Measurements from ENCODE around the gene KCNQ1. TPM values are rescaled to one million over a fixed set of nuclear protein-coding genes. Genes with fewer than 3 reads are reported as not detected.

The KCNQ1 gene
- total and polyA plus RNA-seq, 2 donors (not counting 1 experiment from before 2014, with no cell fraction given): 21.5 to 28.8 TPM

GRCh38 chr11:2831781-2832532 is 387.1 kb downstream of the KCNQ1 start:
- no peak overlapping the region for H3K9ac ChIP-seq (ENCODE audit: low read length)
- H3K4me3 Mint-ChIP-seq: no peak overlapping the region
- intact Hi-C loops (cut with micrococcal nuclease): no loop called here

More at GRCh38 chr11:2831781-2832532, 387.1 kb downstream of the KCNQ1 start:
- H2AFZ ChIP-seq (ENCODE audit: insufficient read depth, low read depth, low read length, poor library complexity, severe bottlenecking): no peak overlapping the region
- Mint-ChIP-seq H3K27me3 (no peaks in the 10 kb centered on the region), H3K27ac (no peak overlapping the region), H3K4me1 (no peaks in the 10 kb centered on the region), H3K9me3 (ENCODE audit: insufficient read depth) (peaks cover 6% of the 10 kb centered on the region)
- H3K27me3 ChIP-seq (replicated peaks in 1 of 4; ENCODE audit: control extremely low read depth in 1 of 4, control insufficient read depth in 3 of 4, insufficient read depth in 4 of 4, low read length in 3 of 4): no peaks in the 10 kb centered on the region
- TF ChIP-seq EZH2 (IDR thresholded peaks at IDR 0.05; ENCODE audit: borderline replicate concordance, insufficient read depth, low read depth, low read length, poor library complexity, severe bottlenecking) (no peak), CTCF (IDR thresholded peaks at IDR 0.05) (no peak)
- H3K4me2 ChIP-seq (replicated peaks; ENCODE audit: low read depth, low read length, poor library complexity, severe bottlenecking): no peak overlapping the region
- ChIA-PET POLR2A (no interaction called here), CTCF (no interaction called here)
- no peaks in the 10 kb centered on the region for H3K79me2 ChIP-seq (ENCODE audit: control insufficient read depth, insufficient read depth, low read length)
- DNase-seq (no peak), ATAC-seq (ENCODE audit: low read depth) (no peak)
- no peak overlapping the region for H3K4me3 ChIP-seq (ENCODE audit: control extremely low read depth in 1 of 5, extremely low read depth in 1 of 5, insufficient read depth in 1 of 5, low read depth in 2 of 5, low read length in 4 of 5)
- H4K20me1 ChIP-seq (ENCODE audit: control insufficient read depth, insufficient read depth, low read length, poor library complexity, severe bottlenecking): no peaks in the 10 kb centered on the region
- peaks cover 1 to 18% (median 15%) of the 10 kb centered on the region in 3 donors for H3K9me3 ChIP-seq (ENCODE audit: control extremely low read depth in 1 of 3, control insufficient read depth in 2 of 3, insufficient read depth in 1 of 3, low read length in 2 of 3)
- H3K4me1 ChIP-seq (ENCODE audit: control insufficient read depth in 2 of 2, insufficient read depth in 2 of 2, low read length in 2 of 2): no peaks in the 10 kb centered on the region
- WGBS (ENCODE audit: insufficient coverage): 87% methylated on average over 12 of the region's 14 CpGs
- no peaks in the 10 kb centered on the region for H3K36me3 ChIP-seq (replicated peaks in 1 of 2; ENCODE audit: control extremely low read depth in 1 of 2, control insufficient read depth in 1 of 2, extremely low read depth in 1 of 2, insufficient read depth in 2 of 2, low read length in 1 of 2)
- no peak overlapping the region for H3K27ac ChIP-seq (ENCODE audit: low read length in 2 of 2)

Measured in B cell (primary cell).